HEK293T (cell line): Measurements from ENCODE around the gene DNAJB13.

Experiments used
- CTCF ChIA-PET: fragments of 350-600 bp; formaldehyde crosslinking; extraction: SDS; loops from one replicate; lab custom pipeline; 2021; ENCODE audit warnings: antibody characterized with exemption, inconsistent platforms; lab: Yijun Ruan, JAX
- POLR2A ChIA-PET: fragments of 350-600 bp; formaldehyde crosslinking; extraction: SDS; loops from one replicate; lab custom pipeline; 2020; ENCODE audit warnings: antibody characterized with exemption, inconsistent platforms; lab: Yijun Ruan, JAX
- DNase-seq: peaks from one replicate; pipeline ENCODE4 v3.0.0; 2012; ENCODE audit warnings: mixed read lengths; ENCODE audit errors: extremely low spot score
- ARNT ChIP-seq: fragments of 450-650 bp; IDR thresholded peaks from 2 replicates; pipeline ENCODE4 v1.6.1; 2017; ENCODE audit warnings: mild to moderate bottlenecking
- BHLHE40 ChIP-seq: fragments of 450-650 bp; IDR thresholded peaks from 2 replicates; pipeline ENCODE4 v1.6.1; 2016; ENCODE audit warnings: mild to moderate bottlenecking, moderate library complexity, borderline replicate concordance
- CTBP1 ChIP-seq: fragments of 450-650 bp; IDR thresholded peaks from 2 replicates; pipeline ENCODE4 v1.6.1; 2016; ENCODE audit warnings: borderline replicate concordance
- ELF4 ChIP-seq: fragments of 450-650 bp; IDR thresholded peaks from 2 replicates; pipeline ENCODE4 v1.6.1; 2017; ENCODE audit warnings: antibody characterized with exemption
- FOXA1 ChIP-seq: fragments of 450-650 bp; IDR thresholded peaks from 2 replicates; pipeline ENCODE4 v1.6.1; 2016; ENCODE audit warnings: mild to moderate bottlenecking
- FOXK2 ChIP-seq: fragments of 450-650 bp; IDR thresholded peaks from 2 replicates; pipeline ENCODE4 v1.6.1; 2016; ENCODE audit warnings: mild to moderate bottlenecking
- FOXM1 ChIP-seq: fragments of 450-650 bp; IDR thresholded peaks from 2 replicates; pipeline ENCODE4 v1.6.1; 2017; ENCODE audit warnings: mild to moderate bottlenecking, borderline replicate concordance
- HDGF ChIP-seq: fragments of 450-650 bp; IDR thresholded peaks from 2 replicates; pipeline ENCODE4 v1.6.1; 2017; ENCODE audit warnings: antibody characterized with exemption, borderline replicate concordance
- L3MBTL2 ChIP-seq: fragments of 450-650 bp; conservative IDR thresholded peaks from 2 replicates; pipeline ENCODE4 v1.6.1; 2016; ENCODE audit warnings: mild to moderate bottlenecking
- LEF1 ChIP-seq: fragments of 450-650 bp; IDR thresholded peaks from 2 replicates; pipeline ENCODE4 v1.6.1; 2017; ENCODE audit warnings: mild to moderate bottlenecking, borderline replicate concordance
- NFRKB ChIP-seq: fragments of 450-650 bp; IDR thresholded peaks from 2 replicates; pipeline ENCODE4 v1.6.1; 2016; ENCODE audit warnings: mild to moderate bottlenecking, moderate library complexity
- SP1 ChIP-seq: fragments of 450-650 bp; IDR thresholded peaks from 2 replicates; pipeline ENCODE4 v1.6.1; 2017
- SUZ12 ChIP-seq: fragments of 450-650 bp; IDR thresholded peaks from 2 replicates; pipeline ENCODE4 v1.6.1; 2016; ENCODE audit warnings: mild to moderate bottlenecking
- TARDBP ChIP-seq: fragments of 450-650 bp; IDR thresholded peaks from 2 replicates; pipeline ENCODE4 v1.6.1; 2016
- ZNF384 ChIP-seq: fragments of 450-650 bp; IDR thresholded peaks from 2 replicates; pipeline ENCODE4 v1.6.1; 2016
- TF ChIP-seq, protein P1 (sequence below): fragments of 450-650 bp; IDR thresholded peaks from 2 replicates; pipeline ENCODE4 v1.6.1; 2016

DNAJB13 gene

DNA sequence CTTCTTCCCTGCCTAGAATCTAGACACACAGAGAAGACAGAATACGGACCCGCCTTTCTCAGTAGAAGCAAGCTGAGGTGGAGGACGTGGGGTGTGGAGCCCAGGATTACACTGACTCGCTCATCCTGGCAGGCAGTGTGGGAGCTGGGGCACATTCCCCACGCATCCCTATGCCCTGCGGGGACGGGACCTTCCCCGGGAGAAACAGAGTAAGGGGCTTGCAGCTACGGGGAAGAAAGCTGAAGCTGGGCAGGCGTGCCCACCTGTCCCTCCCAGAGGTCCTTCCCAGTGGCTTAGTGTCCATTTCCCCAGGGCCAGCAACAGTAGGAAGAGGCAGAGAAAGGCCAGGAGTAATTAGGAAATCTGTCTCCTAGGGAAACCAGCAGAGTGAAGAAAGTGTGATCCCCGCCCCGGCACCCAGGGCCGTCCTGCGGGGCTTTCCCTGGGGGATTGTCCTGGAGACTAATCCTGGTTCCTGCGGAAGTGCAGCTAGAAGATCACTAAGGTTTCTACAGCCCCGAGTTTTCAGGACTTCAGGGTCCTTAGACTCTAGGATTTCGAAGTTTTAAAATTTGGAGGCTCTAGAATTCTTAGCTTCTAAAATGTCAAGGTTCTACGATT, 7.8 kb downstream of the DNAJB13 start:
- ChIA-PET POLR2A (interaction anchor here (2.3 kb wide), 1 partner anchor 23 kb away, joined by 8 read pairs; the partner anchor contains the start of gene UCP2), CTCF (no interaction called here)
- TF ChIP-seq ARNT: no peak
- TF ChIP-seq ELF4: no peak
- TF ChIP-seq SUZ12: no peak
- TF ChIP-seq FOXA1: no peak
- no peak for TF ChIP-seq SP1
- no peak for DNase-seq

- TF ChIP-seq FOXK2 (no peak), ARNT (no peak), NFRKB (no peak), FOXM1 (no peak), ELF4 (no peak), BHLHE40 (no peak), LEF1 (no peak), SP1 (no peak)
- no peak for DNase-seq
- CTCF ChIA-PET: no interaction called here
- POLR2A ChIA-PET: interaction anchor here (0.6 kb wide), 1 partner anchor 8 kb away, joined by 3 read pairs; no protein-coding TSS in a partner anchor
These were observed 10.5 kb downstream of the DNAJB13 start for GRCh38 chr11:73961321-73961720.

DNA sequence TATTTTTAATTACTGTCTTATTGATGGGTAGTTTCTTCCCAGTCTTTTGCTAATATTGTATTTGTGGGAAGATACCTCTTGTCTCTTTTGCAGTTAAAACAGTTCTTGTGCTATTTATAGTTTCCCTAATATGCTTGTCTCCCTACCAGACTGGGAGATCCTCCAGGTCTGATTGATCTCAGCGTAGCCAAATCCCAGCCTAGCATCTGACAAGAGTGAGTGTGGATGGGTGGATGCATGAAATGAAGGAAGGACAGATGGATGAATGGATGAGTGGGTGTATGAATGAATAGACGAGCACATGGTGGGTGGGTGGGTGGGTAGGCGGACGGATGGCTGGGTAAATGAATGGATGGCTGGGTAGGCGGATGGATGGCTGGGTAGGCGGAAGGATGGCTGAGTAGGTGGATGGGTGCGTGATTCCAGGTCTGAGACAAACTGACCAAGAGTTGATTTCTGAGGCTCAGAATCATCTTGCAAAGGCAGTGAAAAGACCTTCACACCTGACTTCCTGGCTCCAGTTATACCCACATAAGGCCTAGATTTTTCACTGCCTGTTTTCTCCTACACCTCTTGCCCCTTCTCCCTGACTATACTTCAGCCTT, 11.4 kb downstream of the DNAJB13 start:
- DNase-seq: no peak
- TF ChIP-seq CTBP1: no peak
- TF ChIP-seq ELF4: no peak
- no peak for TF ChIP-seq FOXA1
- TF ChIP-seq FOXK2: no peak
- no peak for TF ChIP-seq SP1
- no peak for TF ChIP-seq FOXM1
- TF ChIP-seq SUZ12: no peak
- TF ChIP-seq HDGF: no peak
- TF ChIP-seq NFRKB: no peak
- no peak for TF ChIP-seq BHLHE40
- TF ChIP-seq ARNT: no peak
- TF ChIP-seq, protein P1, sequence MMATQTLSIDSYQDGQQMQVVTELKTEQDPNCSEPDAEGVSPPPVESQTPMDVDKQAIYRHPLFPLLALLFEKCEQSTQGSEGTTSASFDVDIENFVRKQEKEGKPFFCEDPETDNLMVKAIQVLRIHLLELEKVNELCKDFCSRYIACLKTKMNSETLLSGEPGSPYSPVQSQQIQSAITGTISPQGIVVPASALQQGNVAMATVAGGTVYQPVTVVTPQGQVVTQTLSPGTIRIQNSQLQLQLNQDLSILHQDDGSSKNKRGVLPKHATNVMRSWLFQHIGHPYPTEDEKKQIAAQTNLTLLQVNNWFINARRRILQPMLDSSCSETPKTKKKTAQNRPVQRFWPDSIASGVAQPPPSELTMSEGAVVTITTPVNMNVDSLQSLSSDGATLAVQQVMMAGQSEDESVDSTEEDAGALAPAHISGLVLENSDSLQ: no peak
- no peak for TF ChIP-seq LEF1
- no peak for TF ChIP-seq TARDBP
- TF ChIP-seq L3MBTL2: no peak
- ChIA-PET CTCF (no interaction called here), POLR2A (no interaction called here)

GRCh38 chr11:73963861-73964260, 13.0 kb downstream of the DNAJB13 start:
- no peak for TF ChIP-seq L3MBTL2
- TF ChIP-seq BHLHE40: no peak
- no peak for TF ChIP-seq CTBP1
- no peak for TF ChIP-seq LEF1
- TF ChIP-seq, protein P1: no peak
- ChIA-PET POLR2A (interaction anchor here (0.7 to 1.1 kb wide), 2 partner anchors 19 to 206 kb away, joined by 3 to 4 read pairs; partner anchors contain the start of genes C2CD3 and UCP2), CTCF (interaction anchor here (0.6 to 1.2 kb wide), 5 partner anchors 9 to 52 kb away, joined by 3 to 5 read pairs (median 3); no protein-coding TSS in a partner anchor)
- no peak for DNase-seq

DNA sequence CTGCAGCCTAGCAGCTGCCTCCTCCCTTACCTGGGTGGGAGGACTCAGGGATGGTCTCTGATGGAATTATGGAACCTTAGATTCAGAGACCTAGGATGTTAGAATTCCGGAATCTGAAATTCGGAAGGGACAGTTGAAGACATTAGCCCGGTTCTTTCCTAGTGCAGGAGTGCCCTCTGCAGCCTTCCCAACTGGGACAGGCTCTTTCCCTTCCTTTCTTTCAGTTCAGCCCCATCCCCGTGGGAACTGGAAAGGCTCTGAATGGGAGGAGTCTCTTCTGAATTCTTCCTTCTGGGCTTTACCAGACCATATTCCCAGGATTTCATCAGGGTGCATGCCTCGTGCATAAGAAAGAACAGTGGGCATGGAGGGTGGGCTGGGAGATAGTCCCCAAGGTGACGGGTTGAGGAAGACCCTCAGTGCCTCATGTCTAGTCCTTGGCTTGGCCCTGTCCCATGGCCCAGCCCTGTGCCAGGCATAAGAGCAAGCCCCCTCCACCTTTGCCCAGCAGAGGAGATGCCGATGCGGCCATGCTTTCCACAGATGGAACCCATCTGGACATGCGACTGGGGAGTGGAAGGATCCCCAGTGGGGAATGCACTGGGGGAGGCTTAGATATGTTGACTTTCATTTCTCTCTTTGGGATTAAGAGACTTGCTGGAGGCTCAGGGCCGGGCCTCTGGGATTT, 14.4 kb downstream of the DNAJB13 start:
- no peak for DNase-seq
- ChIA-PET CTCF (no interaction called here), POLR2A (no interaction called here)
- TF ChIP-seq HDGF (no peak), BHLHE40 (no peak), TARDBP (no peak), ELF4 (no peak), ARNT (no peak), NFRKB (no peak), ZNF384 (no peak), FOXA1 (no peak), LEF1 (no peak), SP1 (no peak), CTBP1 (no peak), FOXM1 (no peak), L3MBTL2 (no peak), SUZ12 (no peak)
- TF ChIP-seq, protein P1: no peak

GRCh38 chr11:73965764-73966121, 14.9 kb downstream of the DNAJB13 start:
- ChIA-PET CTCF (no interaction called here), POLR2A (no interaction called here)
- DNase-seq: no peak
- TF ChIP-seq ZNF384 (no peak), LEF1 (no peak), NFRKB (no peak), SP1 (no peak), FOXA1 (no peak), L3MBTL2 (no peak), BHLHE40 (no peak), FOXK2 (no peak), CTBP1 (no peak)
- TF ChIP-seq, protein P1: no peak
